Small intestine (tissue), 7 donors: ENCODE results near the gene CHMP3. TPM values are rescaled to one million over a fixed set of nuclear protein-coding genes. Genes with fewer than 3 reads are reported as not detected.
A peak's percentile ranks its signal among the peaks of the same experiment; 100 is the strongest.
"Not testable (repeated sequence)": the region's sequence is repeated elsewhere in the genome, so short reads cannot be mapped to it uniquely, and the experiment has no call there.

Experiments used
- DNase-seq, 2 donors: peaks; one replicate each; pipeline versions ENCODE4 v3.0.0 to v3.0.0-alpha.2; 2013
- FAIRE-seq: peaks from 2 replicates; lab custom pipeline; 2012; peaks lifted over from hg19 to GRCh38; lab: Jason Lieb, UNC
- H3K27ac ChIP-seq, 3 donors: one replicate each; pipeline ENCODE4 v1.5.1; 2013; ENCODE audit warnings: low read length in 2 of 3, mild to moderate bottlenecking in 2 of 3, control low read depth in 1 of 3, inconsistent platforms in 1 of 3, low read depth in 1 of 3, moderate library complexity in 1 of 3
- H3K27me3 ChIP-seq, 3 donors: one replicate each; pipeline ENCODE4 v1.6.1; 2013; ENCODE audit warnings: low read length in 3 of 3, inconsistent platforms in 1 of 3; ENCODE audit not compliant: control insufficient read depth in 3 of 3, insufficient read depth in 3 of 3
- H3K36me3 ChIP-seq, 3 donors: one replicate each; pipeline ENCODE4 v1.6.1; 2013; ENCODE audit warnings: low read length in 3 of 3, inconsistent platforms in 1 of 3, low read depth in 1 of 3, mild to moderate bottlenecking in 1 of 3, moderate library complexity in 1 of 3; ENCODE audit not compliant: control insufficient read depth in 3 of 3, insufficient read depth in 2 of 3
- H3K4me1 ChIP-seq, 3 donors: one replicate each; pipeline ENCODE4 v1.6.1; 2013; ENCODE audit warnings: low read length in 2 of 3, inconsistent platforms in 1 of 3, low read depth in 1 of 3, mild to moderate bottlenecking in 1 of 3, moderate library complexity in 1 of 3; ENCODE audit not compliant: control insufficient read depth in 3 of 3, insufficient read depth in 2 of 3
- H3K4me3 ChIP-seq, 3 donors: one replicate each; pipeline ENCODE4 v1.5.1; 2013; ENCODE audit warnings: low read length in 3 of 3, control low read depth in 1 of 3, inconsistent platforms in 1 of 3, low read depth in 1 of 3, mild to moderate bottlenecking in 1 of 3, moderate library complexity in 1 of 3
- H3K9me3 ChIP-seq, 2 donors: one replicate each; pipeline ENCODE4 v1.6.1; 2013; ENCODE audit warnings: low read depth in 1 of 2, low read length in 1 of 2; ENCODE audit not compliant: control insufficient read depth in 2 of 2, insufficient read depth in 1 of 2
- WGBS, 3 donors: extraction: QIAGEN DNeasy Blood & Tissue Kit; methylation state at CpG; one replicate each; pipeline ENCODE4 v1.1.7; 2013; 5-methylcytosine and 5-hydroxymethylcytosine counted together
- polyA plus RNA-seq, 4 donors: library from polyadenylated mRNA; stranded (reverse) in 3 of 4; unstranded in 1 of 4; fragments of 200-250 nt in 3 of 4; fragments of 120-200 nt in 1 of 4; gene quantifications; one replicate each; pipeline versions ENCODE4 v1.2.1 to v1.2.3, GENCODE V29; 2013
- donor health status: healthy with polysubstance abuse.
- donor health status: control.
- donor health status: control.
- donor health status: Bipolar disorder and iron deficiency.
- donor health status: healthy.

Gene CHMP3
- polyA plus RNA-seq, 4 donors = 107 to 125 (median 119) TPM

GRCh38 chr2:86563650-86564061, 413 bp upstream of the CHMP3 start:
- no peaks in the 10 kb centered on the region for H3K36me3 ChIP-seq
- FAIRE-seq (no peak), DNase-seq (peak in 1 of 2 donors; percentile 16)
- H3K27me3 ChIP-seq = no peaks in the 10 kb centered on the region
- H3K9me3 ChIP-seq = peaks cover 0 to 6% of the 10 kb centered on the region in 2 donors
- 76 to 81% (median 81%) methylated on average over 13 of the region's 13 CpGs for WGBS, 3 donors
- peak overlapping the region in 1 of 3 donors; percentile 86 for H3K4me3 ChIP-seq
- peaks cover 0 to 13% (median 3%) of the 10 kb centered on the region in 3 donors for H3K4me1 ChIP-seq
- H3K27ac ChIP-seq = peak overlapping the region in 2 of 3 donors; percentile 100

GRCh38 chr2:86562485-86562921, 740 bp downstream of the CHMP3 start:
- no peaks in the 10 kb centered on the region for H3K36me3 ChIP-seq
- H3K27me3 ChIP-seq = no peaks in the 10 kb centered on the region
- peaks cover 2 to 13% (median 3%) of the 10 kb centered on the region in 3 donors for H3K4me1 ChIP-seq
- peak overlapping the region; percentile 88 to 100 (median 100) for H3K27ac ChIP-seq
- DNase-seq (no peak), FAIRE-seq (no peak)
- H3K9me3 ChIP-seq = peaks cover 0 to 6% of the 10 kb centered on the region in 2 donors
- peak overlapping the region; percentile 70 to 93 (median 86) for H3K4me3 ChIP-seq
- WGBS, 3 donors = 0 to 2% (median 1%) methylated on average over 16 of the region's 16 CpGs

GRCh38 chr2:86557836-86558235, 5.4 kb downstream of the CHMP3 start:
- no peak for DNase-seq
- Histone ChIP-seq H3K9me3 (peaks cover 0 to 20% of the 10 kb centered on the region in 2 donors), H3K27me3 (no peaks in the 10 kb centered on the region), H3K27ac (no peak overlapping the region), H3K4me3 (peak overlapping the region in 1 of 3 donors; percentile 17), H3K36me3 (peaks cover 0 to 5% (median 2%) of the 10 kb centered on the region in 3 donors), H3K4me1 (peaks cover 2 to 8% (median 3%) of the 10 kb centered on the region in 3 donors)
- FAIRE-seq = no peak
- 90 to 100% (median 91%) methylated on average over 2 of the region's 2 CpGs for WGBS, 3 donors

GRCh38 chr2:86556508-86556907, 6.7 kb downstream of the CHMP3 start:
- H3K36me3 ChIP-seq = peaks cover 0 to 5% (median 2%) of the 10 kb centered on the region in 3 donors
- H3K4me1 ChIP-seq = peaks cover 2 to 3% (median 3%) of the 10 kb centered on the region in 3 donors
- WGBS, 3 donors = 84 to 86% (median 85%) methylated on average over 16 of the region's 16 CpGs
- DNase-seq = peak in 1 of 2 donors; percentile 19
- no peaks in the 10 kb centered on the region for H3K27me3 ChIP-seq
- peaks cover 0 to 26% of the 10 kb centered on the region in 2 donors for H3K9me3 ChIP-seq
- H3K4me3 ChIP-seq = no peak overlapping the region
- H3K27ac ChIP-seq = no peak overlapping the region
- FAIRE-seq = no peak

- H3K27me3 ChIP-seq = no peaks in the 10 kb centered on the region
- H3K9me3 ChIP-seq = peaks cover 2 to 53% of the 10 kb centered on the region in 2 donors
- FAIRE-seq (no peak), DNase-seq (peak in 1 of 2 donors; percentile 14)
- no peak overlapping the region for H3K27ac ChIP-seq
- WGBS, 3 donors = 81 to 97% (median 90%) methylated on average over 7 of the region's 7 CpGs
- H3K36me3 ChIP-seq = peaks cover 0 to 15% (median 6%) of the 10 kb centered on the region in 3 donors
- H3K4me1 ChIP-seq = no peaks in the 10 kb centered on the region
- no peak overlapping the region for H3K4me3 ChIP-seq
These were observed 10.4 kb downstream of the CHMP3 start for GRCh38 chr2:86552889-86553288.

GRCh38 chr2:86549963-86550725, 13.1 kb downstream of the CHMP3 start:
- H3K36me3 ChIP-seq = peaks cover 0 to 18% (median 9%) of the 10 kb centered on the region in 3 donors
- not testable (repeated sequence) for DNase-seq, H3K27me3 ChIP-seq, H3K27ac ChIP-seq, H3K4me3 ChIP-seq, FAIRE-seq, H3K4me1 ChIP-seq
- peaks cover 2 to 63% of the 10 kb centered on the region in 2 donors for H3K9me3 ChIP-seq
- WGBS, 3 donors = 97 to 98% (median 98%) methylated on average over 24 to 26 of the region's 26 CpGs

GRCh38 chr2:86549440-86549839, 13.8 kb downstream of the CHMP3 start:
- FAIRE-seq, H3K4me3 ChIP-seq, H3K27ac ChIP-seq, DNase-seq, H3K27me3 ChIP-seq, H3K4me1 ChIP-seq: not testable (repeated sequence)
- Histone ChIP-seq H3K9me3 (peaks cover 2 to 63% of the 10 kb centered on the region in 2 donors), H3K36me3 (peaks cover 0 to 18% (median 9%) of the 10 kb centered on the region in 3 donors)
- WGBS, 3 donors = 97 to 100% (median 99%) methylated on average over 20 to 31 of the region's 31 CpGs

GRCh38 chr2:86548913-86549396, 14.3 kb downstream of the CHMP3 start:
- H3K4me1 ChIP-seq, H3K27me3 ChIP-seq, DNase-seq, H3K4me3 ChIP-seq, FAIRE-seq, H3K27ac ChIP-seq: not testable (repeated sequence)
- H3K9me3 ChIP-seq = peaks cover 2 to 62% of the 10 kb centered on the region in 2 donors
- H3K36me3 ChIP-seq = peaks cover 0 to 18% (median 8%) of the 10 kb centered on the region in 3 donors
- 92 to 96% (median 96%) methylated on average over 28 to 37 of the region's 37 CpGs for WGBS, 3 donors
